Occipital lobe (tissue), 2 donors: ENCODE results near the gene CEP19. TPM values are rescaled to one million over a fixed set of nuclear protein-coding genes. Genes with fewer than 3 reads are reported as not detected.

Source experiments
- DNase-seq: peaks from one replicate; lab custom pipeline; 2025; lab: John Stamatoyannopoulos, UW
- total RNA-seq: library from RNA; depleted of rRNA; stranded (reverse); fragments of >200 nt; gene quantifications from one replicate; pipeline ENCODE4 v1.2.3, GENCODE V29; 2014

The CEP19 gene
- total RNA-seq, 1 donor from 2014 or later: 8.0 TPM

DNA sequence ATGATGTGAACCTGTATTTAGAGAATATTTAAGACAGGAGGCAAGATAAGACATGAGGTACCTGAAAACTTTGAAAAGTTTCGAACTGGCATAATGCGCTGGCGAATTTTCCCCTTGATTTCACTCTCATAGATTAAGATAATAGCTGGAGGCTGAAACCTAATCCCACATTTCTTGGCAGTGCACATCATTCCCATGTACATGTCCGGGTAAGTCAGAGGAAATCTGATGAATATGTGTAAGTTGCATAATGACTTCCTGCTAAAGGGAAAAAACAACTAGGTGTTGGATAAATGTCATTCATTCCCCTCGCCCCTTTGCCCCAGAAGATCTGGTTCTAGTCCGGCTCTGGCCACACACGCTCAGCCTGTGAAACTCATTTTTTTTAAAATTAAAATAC, 3.6 kb downstream of the CEP19 start:
- DNase-seq: no peak

DNA sequence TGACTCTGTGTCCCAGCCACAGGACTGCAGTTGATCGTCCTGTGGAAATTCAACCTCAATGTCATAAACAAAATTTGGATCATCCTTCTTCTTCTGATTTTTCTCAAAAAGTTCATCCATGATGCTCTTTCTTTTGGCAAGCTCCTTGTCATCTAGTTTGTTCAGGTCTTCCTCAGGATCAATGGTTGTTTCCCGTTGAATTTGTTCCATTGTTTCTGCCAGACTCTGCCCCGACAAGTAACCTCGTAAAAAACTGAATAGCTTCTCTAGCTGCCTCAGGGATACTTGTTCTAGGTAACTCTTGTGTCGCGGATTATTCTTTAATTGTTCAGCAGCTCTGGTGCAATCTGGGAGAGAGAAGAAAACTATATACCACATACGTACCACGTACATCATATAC, 4.5 kb downstream of the CEP19 start:
- no peak for DNase-seq

DNA sequence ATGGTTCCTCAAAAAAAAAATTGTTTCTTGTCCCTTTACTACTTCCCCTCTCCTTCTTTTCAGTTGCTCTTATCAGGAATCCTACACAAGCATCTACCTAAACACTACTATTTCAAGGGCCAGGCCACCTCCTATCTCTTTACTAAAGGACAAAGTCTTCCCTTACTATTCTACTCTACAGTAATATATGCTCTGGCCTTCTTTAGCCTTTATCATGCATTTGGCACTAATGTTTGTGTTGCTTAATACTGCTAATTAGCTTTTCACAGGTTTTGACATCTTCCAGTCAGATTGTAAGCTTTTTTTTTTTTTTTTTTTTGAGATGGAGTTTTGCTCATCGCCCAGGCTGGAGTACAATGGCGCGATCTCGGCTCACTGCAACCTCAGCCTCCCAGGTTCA, 5.3 kb downstream of the CEP19 start:
- DNase-seq: no peak

DNA sequence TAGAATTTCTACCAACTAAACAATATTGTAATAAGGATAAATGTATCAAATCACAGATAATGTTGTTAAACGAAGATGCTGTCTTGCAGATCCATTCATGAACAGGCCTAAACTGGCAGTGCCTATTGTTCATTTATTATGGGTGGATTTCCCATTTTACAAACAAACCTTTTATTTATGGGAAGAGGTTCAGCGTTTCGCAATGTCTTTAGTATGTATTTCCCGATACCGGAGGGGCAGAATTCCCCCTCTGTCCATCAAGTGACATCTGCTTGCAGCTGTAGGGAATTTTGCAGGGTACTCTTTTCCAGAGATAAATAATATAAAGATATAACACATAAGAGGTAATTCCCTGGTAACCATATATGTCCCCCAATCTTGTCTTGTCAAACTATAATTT, 5.7 kb downstream of the CEP19 start:
- no peak for DNase-seq

DNA sequence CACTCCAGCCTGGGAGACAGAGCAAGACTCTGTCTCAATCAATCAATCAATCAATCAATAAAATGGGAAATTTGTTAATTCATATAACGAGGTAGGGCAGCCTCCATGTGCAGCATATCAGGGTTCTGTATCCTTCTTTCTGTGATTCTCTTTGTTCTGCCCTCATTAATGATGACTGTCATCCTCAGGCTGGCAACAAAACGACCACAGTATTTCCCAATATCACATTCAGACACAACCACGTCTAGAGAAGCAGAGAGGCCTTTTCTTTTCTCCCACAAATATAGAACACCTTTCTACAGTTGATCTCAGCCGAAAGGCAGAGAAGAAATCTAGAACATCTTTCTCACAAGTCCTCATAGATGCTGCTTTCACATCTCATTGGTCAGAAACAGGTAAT, 11.2 kb downstream of the CEP19 start:
- DNase-seq: no peak

DNA sequence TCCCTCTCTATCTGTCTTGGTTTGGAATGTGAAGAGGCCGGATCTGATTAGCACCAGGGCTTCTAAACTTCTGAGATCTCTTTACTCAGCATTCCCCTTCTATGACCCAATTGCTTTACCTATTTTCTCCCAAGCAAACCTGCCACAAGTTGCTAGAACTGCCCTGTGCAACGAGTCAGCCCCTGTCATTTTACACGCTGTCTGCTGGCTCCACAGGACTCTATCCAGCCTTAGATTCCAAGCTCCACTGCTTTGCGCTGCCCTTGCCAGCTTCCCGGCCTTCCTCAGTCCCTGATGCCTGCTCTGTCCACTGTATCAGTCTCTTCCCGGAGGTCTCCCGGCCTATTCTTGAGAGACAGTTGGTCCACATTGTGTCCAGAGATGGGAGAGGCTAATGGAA, 12.3 kb downstream of the CEP19 start:
- no peak for DNase-seq

DNA sequence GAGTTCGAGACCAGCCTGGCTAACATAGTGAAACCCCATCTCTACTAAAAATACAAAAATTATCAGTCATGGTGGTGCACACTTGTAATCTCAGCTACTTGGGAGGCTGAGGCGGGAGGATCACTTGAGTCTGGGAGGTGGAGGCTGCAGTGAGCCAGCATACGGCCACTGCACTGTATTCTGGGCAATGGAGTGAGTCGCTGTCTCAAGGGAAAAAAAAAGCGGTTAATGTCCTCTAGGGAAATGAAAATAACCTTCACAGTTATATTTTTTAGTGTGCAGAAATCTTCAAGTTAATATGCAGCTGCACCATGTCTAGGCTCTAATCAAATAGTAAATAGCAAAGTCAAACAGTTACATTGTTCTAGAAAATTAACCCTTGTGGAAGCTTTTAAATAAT, 14.8 kb downstream of the CEP19 start:
- no peak for DNase-seq

DNA sequence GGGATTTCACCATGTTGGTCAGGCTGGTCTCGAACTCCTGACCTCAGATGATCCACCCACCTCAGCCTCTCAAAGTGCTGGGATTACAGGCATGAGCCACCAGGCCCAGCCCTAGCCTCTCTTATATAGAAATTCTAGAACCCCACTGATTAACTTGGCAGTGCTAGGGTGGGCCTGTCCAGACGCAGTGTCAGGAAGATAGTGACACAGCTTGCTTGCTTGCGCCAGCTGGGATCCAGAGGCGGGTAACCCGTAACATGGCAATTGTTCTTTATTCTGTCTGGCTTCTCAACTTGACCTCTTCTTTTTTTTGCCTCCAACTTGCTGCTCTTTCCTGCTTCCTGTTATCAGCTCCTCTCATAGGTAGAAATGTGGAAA, 16.2 kb downstream of the CEP19 start:
- no peak for DNase-seq

DNA sequence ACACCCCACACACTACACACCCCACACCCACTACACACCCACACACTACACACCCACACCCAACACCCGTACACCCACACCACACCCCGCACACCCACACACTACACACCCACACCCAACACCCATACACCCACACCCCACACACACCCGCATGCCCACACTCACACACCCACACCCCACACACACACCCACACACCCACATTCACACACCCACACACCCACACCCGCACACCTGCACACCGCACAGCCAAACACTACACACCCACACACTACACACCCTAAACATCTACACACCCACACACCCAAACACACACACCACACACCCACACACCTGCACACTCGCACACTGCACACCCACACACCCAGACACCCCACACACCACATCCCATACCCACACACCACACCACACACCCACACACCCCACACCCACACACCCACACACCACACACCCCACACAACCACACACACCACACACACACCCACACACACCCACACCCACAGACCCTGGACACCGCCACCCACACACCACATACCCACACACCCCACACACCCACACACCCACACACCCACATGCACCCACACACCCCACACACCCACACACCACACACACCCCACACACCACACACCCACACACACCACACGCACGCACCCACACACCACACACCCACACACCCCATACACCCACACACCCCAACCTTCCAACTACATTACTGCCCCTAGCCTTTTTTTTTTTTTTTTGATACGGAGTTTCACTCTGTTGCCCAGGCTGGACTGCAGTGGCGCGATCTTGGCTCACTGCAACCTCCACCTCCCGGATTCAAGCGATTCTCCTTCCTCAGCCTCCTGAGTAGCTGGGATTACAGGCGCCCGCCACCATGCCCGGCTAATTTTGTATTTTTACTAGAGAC, 16.9 kb downstream of the CEP19 start:
- DNase-seq: no peak

DNA sequence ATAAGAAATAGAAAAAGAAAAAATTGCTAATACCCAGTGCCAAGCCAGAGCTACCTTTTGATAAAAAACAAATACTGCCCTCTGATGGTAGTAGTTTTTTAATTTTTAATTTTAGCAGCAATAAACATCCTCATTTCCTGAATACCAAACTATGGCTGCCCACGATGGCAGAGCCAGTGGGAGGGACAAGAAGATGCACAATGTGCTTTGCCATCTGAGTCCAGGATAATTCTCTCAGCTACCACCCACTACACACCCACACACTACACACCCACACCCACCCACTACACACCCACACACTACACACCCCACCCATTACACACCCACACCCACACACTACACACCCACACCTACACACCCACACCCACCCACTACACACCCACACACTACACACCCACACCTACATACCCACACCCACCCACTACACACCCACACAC, 17.8 kb downstream of the CEP19 start:
- DNase-seq: no peak

DNA sequence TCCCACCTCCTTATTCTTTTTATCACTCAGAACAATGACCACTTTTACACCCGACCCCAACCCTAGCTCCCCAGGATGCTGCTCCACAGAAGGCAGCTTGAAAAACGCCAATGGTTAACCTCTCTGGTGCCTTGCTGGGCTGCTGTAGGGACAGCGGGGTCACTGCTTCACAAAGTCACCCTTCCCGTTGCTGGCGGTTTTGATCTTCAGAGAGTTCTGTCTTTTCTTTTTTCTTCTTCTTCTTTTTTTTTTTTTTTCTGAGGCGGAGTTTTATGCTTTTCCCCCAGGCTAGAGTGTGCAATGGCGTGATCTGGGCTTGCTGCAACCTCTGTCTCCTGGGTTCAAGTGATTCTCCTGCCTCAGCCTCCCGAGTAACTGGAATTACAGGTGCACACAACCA, 20.7 kb downstream of the CEP19 start:
- no peak for DNase-seq

DNA sequence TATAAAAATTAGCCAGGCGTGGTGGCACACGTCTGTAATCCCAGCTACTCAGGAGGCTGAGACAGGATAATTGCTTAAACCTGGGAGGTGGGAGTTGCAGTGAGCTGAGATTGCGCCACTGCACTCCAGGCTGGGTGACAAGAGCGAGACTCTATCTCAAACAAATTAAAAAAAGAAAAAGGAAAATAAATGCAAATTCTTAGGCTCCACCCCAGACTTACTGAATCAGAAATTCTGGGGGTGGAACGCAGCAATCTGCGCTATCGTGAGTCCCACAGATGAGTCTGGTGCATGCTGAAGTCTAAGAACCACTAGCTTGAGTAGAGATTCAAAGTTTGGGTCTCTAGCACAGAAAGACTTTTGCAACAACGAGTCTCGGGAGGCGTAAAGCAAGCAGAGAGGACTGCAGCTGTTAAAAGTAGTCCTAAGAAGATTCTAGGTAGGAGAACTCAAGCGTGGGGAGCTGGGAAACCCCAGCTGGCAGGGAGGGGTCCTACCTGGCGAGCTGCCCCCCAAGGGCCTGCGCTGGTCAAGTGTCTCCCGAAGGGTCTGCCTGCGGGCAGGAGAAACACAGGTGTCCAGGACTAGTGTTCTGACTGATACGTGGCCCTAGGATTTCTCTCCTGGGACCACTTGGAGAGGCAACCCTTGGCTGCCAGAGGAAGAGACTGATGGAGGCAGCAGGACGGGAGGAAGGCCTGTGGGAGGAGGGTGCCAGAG, 21.9 kb downstream of the CEP19 start:
- no peak for DNase-seq

DNA sequence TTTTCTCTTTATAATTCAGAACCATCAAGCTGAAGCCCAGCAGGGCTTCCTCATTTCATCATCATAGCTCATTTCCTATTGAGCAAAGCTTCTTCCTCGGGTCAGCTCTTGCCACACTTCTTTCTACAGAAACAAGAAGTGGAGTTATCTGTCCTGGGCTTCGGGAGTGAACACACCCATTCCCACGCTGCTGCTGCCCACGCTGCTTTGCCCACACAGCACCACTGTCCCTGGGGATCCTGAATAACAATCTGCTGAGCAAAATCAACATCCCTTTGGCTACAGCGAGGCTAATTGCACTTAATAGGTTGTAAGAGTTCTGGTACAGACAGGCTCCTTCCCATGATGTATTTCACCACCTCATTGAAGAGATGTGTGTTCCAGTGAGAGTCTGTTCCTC, 23.7 kb downstream of the CEP19 start:
- no peak for DNase-seq

DNA sequence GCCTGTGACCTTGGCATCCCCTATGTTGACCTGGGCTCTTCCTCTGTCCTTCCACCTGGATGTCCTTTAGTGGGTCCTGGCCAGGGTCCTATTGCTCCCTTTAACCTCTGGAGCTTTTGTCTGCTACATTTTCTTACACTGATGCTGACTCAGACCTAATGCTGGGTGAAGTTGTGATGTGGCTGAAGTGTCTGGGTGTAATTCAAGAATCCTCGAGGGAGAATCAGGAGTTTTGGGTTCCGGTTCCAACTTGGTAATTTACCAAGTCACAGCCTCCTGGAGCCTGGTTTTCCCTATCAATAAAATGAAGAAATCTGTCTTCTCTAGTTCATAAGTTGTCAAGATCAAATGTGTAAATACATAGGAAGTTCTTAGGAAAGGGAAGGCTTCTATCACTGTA, 25.6 kb downstream of the CEP19 start:
- DNase-seq: no peak

DNA sequence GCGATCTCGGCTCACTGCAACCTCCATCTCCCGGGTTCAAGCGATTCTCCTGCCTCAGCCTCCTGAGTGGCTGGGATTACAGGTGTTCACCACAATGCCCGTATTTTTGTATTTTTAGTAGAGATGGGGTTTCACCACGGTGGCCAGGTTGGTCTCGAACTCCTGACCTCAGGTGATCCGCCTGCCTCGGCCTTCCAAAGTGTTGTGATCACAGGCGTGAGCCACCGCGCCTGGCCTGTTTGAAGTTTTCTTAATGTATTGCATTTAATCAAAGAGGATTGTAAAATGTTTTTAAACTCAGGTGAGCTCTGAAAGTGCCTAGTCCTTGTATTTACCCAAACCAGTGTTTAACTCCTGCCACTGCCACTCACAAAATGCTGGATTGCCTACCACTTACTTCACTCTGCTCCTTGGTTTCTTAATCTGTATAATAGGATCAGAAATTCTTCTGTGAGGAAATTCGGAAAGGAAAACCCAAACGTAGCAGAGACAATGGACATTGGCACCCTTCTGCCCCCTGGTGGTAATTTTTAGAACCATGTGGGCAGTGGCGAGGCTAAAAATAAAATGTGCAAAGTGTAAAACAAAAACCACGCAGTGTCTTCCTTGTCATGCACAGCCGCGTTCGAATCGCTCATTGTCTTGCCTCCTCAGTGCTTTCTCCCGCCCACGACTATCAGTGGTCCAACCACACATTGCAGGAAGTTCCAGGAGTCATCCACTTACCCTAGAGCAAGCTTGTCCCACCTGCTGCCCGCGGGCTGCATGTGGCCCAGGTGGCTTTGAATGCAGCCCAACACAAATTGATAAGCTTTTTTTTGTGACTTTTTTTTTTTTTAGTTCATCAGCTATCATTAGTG, 27.3 kb downstream of the CEP19 start:
- DNase-seq: peak; percentile 29

DNA sequence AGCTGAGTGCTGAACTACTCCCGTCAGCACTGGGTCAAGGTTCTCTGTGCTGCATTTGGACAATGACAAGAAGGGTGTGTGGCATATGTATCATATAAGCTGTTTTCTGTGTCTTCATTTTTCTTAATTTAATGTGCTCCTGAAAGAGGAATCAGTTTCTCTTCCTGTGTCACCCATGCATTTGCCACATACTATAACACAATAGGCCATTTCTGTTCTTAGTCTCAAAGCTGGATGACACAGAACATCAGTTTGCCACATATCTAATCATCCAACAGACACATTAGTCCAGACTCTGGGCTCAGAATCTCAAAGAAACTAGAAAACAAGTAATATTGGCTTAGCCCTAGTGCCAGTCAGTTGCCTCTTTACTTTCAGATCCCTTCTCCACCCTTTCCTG, 34.1 kb downstream of the CEP19 start:
- no peak for DNase-seq

DNA sequence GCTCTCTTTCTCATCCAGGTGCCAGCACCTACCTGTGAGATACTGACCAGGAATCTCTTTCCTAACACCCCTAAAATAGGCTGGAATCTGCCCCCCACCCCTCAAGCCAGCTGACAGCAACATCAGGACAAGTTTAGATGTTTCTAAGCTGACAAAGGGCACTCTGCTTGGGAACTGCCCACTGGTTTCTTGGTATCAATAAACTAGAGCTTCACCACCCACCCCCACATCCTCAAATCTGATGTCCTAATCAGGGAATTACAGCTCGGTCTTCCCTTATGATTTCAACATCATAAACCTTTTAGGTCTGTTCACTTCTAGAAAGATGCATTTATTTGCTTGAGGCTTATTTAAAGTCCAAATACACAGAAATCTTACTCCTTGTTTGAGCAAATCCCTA, 34.7 kb downstream of the CEP19 start:
- DNase-seq: no peak

DNA sequence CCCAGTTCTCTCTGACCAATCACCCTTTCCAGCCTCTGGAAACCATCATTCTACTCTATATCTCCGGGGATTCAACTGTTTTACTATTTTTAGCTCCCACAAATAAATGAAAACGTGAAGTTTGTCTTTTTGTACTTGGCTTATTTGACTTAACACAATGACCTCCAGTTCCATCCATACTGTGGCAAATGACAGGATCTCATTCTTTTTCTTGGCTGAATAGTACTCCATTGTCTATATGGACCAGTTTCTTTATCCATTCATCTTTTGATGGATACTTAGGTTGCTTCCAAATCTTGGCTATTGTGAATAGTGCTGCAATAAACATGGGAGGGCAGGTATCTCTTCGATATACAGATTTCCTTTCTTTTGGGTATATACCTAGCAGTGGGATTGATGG, 38.4 kb downstream of the CEP19 start:
- DNase-seq: no peak

DNA sequence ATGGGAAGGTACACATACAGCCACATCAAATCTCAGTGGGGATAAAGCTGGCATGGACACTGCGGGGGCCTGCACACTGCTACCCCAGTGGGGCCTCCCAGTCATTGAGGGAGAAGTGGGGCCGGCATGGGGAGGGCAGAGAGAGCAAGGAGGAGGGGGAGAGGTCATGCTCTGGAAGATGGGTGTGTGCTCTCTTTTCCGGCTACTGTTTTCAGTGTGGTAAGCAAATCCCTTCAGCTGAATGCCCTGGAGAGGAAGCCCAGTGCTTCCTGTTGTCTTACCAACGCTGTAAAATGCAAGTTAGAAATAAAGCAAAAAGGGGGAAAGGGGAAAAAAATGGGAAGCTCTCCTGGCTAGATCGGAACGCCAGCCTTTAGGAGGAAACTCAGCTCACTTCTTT, 41.7 kb downstream of the CEP19 start:
- DNase-seq: no peak

DNA sequence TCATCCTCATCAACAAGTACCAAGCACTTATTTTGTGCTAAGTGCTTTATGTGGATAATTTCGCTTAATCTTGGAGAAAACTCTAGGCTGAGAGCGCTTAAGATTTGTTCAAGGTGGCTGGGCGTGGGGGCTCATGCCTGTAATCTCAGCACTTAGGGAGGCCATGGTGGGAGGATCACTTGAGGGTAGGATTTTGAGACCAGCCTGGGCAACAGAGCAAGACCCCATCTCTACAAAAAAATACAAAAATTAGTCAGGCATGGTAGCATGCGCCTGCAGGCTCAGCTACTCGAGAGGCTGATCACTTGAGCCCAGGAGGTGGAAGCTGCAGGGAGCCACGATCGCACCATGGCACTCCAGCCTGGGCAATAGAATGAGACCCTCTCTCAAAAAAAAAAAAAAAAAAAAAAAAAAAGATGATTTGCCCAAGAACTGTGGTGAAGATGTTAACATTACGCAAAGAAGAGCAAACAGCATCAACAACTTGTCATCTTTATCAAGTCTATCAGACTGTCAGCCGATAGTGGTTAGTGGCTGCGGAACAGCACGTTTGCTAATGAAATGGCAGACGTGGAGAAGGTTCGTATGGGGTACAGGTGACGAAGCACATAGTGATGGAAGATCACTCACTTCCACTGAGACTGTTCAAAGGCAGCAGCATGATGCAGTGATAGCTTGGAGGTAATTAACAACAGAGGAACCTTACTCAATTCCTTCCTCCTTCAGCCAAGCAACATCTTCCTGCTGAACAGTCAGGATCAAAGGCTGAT, 44.8 kb downstream of the CEP19 start:
- DNase-seq: no peak
